ENCODE measurements around the gene CD164L2.

Gene CD164L2

DNA sequence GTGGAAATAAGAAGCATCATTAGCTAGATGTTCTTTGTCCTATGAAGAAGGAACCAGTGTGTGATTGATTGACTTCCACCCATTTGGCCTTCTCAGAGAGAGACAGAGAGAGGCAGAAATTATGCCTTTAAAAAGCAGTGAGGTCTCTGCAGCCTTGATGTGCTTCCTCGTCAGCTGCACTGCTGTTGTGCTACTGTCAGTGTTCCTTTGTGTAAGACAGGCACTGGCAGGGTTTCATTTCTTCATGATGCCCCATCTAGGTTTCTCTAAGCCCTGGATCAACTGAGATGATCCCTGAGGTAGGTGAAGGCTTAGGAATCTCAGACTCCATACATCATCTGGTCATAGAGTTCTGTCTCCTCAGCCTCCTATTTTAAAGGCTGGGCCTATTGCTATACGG, 44.2 kb upstream of the CD164L2 start:
- H3K4me3 ChIP-seq (replicated peaks; ENCODE audit: low read depth, low read length) = no peak overlapping the region
- no peak for DNase-seq (ENCODE audit: extremely low read depth, low read depth)
- TF ChIP-seq, protein P1, sequence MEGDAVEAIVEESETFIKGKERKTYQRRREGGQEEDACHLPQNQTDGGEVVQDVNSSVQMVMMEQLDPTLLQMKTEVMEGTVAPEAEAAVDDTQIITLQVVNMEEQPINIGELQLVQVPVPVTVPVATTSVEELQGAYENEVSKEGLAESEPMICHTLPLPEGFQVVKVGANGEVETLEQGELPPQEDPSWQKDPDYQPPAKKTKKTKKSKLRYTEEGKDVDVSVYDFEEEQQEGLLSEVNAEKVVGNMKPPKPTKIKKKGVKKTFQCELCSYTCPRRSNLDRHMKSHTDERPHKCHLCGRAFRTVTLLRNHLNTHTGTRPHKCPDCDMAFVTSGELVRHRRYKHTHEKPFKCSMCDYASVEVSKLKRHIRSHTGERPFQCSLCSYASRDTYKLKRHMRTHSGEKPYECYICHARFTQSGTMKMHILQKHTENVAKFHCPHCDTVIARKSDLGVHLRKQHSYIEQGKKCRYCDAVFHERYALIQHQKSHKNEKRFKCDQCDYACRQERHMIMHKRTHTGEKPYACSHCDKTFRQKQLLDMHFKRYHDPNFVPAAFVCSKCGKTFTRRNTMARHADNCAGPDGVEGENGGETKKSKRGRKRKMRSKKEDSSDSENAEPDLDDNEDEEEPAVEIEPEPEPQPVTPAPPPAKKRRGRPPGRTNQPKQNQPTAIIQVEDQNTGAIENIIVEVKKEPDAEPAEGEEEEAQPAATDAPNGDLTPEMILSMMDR (IDR thresholded peaks at IDR 0.05; ENCODE audit: low read depth, low read length, missing control alignments) = no peak

DNA sequence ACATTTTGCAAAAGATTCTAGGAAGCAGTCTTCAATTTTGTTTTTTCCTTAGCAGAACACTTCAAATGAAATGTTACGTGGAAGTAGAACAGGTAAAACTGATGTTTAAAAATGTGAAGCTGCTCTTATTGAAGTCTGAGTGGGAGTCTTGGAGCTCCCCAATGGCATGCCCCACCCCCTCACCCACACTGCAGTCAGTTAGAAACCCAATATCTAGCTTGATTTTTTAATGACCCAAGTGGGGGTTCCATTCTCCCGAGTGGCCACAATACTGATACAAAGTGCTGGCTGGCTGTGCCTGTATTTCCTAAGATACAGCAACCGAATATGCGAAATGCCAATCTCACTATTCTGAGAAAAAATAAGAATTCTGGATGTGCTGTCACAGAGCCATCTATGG, 40.6 kb upstream of the CD164L2 start:
- DNase-seq (ENCODE audit: extremely low read depth, low read depth) = no peak
- TF ChIP-seq, protein P1 (IDR thresholded peaks at IDR 0.05; ENCODE audit: low read depth, low read length, missing control alignments) = no peak

DNA sequence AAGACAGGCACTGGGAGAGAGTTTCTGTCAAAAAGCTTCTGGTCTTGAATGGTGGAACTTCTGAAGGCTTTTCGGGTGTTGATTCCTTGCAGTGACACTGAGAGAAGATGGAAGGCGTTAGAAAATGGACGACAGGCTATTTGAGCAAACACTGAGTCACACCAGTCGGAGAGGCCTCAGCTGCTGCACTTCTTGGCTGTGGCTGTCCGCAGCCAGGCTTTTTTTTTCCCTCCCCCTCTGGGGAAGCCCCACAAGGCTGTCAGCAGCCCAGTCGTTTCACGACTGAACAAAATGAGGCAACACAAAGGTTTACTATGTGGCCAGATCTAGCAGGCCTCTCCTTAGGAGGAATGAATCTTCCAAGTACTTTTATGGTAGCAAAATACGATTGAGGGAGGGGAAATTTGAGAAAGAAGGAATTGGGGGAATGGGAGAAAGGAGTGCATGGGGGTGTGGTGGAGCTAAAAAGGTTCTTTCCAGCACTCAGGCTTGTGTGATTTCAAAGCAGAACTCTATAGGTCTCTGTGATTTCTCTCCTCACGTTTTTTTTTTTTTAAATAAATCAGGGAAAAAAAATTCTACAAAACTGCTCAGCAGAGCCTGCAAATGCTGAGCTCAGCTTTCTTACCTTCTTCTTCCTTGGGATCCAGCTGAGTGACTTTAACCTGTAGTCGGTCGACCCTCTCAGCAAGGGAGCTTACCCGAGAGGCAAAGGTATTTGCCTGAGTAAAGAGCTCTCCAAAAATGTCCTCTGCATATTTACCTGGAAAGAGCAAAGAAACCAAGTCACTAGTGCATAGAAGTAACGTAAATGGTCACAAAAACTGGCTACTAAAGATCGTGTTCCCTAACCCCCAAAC, 35.4 kb upstream of the CD164L2 start:
- DNase-seq (ENCODE audit: extremely low read depth, low read depth) = peak; percentile 50
- TF ChIP-seq, protein P1 (IDR thresholded peaks at IDR 0.05; ENCODE audit: low read depth, low read length, missing control alignments) = no peak
- no peak overlapping the region for H3K4me3 ChIP-seq (replicated peaks; ENCODE audit: low read depth, low read length)

More for the DNA sequence above, 40.6 kb upstream of the CD164L2 start:
- no peak overlapping the region for H3K4me3 ChIP-seq (replicated peaks; ENCODE audit: low read depth, low read length)

DNA sequence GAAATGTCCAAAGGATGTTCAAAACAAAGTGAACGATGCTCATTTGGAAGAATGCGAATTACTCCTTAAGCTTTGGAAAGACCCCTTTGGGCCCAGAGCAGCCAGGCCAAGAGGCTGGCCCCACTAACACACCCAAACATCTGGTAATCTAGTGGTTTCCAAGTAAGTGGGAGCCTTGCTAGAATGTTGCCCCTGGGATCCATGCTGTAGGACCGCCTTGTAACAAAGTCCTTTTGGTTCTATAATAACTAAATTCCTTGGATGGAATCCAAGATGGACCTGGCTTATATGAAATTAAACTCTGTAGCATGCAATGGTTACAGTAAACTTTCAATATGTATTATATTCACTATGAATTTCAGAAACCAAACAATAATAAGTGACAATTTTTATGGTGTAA, 34.6 kb upstream of the CD164L2 start:
- TF ChIP-seq, protein P1 (IDR thresholded peaks at IDR 0.05; ENCODE audit: low read depth, low read length, missing control alignments) = no peak
- no peak overlapping the region for H3K4me3 ChIP-seq (replicated peaks; ENCODE audit: low read depth, low read length)
- no peak for DNase-seq (ENCODE audit: extremely low read depth, low read depth)

DNA sequence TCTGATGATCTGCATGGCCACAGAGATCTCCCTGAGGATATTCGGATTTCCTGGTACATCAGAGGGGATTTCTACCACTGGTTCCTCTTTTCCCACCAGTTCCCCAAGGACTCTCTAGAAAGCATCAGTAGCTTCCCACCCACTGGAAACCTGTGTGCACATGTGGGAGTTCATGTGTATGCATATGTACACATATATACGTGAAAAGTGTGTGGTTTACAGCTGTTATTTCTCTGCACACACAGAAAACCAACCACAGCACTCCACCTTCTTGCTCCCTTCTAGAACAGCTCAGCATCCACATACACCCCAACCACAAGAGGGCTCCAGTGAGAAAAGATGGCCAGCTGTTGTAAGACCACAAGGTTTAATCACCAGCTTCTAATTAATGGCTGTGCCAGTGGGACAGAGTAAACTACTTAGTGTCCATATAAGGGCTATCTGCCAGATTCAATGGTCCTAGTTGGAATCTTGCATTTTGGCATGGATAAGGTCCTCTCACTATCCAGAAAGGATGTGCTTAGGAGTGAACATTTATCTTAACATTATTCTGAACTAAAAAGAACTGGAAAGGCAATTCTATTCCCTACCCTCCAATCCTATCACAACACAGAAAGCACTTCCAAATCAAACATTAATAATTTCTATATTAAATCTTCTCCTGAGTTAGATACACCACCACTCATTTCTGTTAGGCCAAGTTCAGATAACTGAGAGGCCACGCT, 33.4 kb upstream of the CD164L2 start:
- no peak for DNase-seq (ENCODE audit: extremely low read depth, low read depth)
- TF ChIP-seq, protein P1 (IDR thresholded peaks at IDR 0.05; ENCODE audit: low read depth, low read length, missing control alignments) = peak; percentile 68
- no peak overlapping the region for H3K4me3 ChIP-seq (replicated peaks; ENCODE audit: low read depth, low read length)

DNA sequence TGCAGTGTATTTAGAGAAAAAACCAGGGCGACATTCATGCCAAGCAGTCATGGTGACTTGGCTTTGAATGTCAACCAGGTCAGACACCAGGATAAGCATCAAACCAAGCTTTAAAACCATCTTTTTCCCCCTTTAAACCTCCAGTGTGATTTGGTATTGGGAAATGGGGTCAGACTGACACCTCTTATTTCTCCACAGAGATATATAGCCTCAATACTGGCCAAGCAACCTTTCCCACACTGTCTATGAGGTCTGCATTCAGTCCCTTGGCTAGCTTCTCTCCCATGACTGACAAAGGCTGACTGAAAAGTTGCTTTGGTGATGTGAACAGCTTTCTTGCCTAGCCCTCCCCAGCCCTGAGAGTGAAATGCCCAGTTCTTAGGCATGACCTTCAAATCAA, 31.0 kb upstream of the CD164L2 start:
- TF ChIP-seq, protein P1 (IDR thresholded peaks at IDR 0.05; ENCODE audit: low read depth, low read length, missing control alignments) = no peak
- no peak overlapping the region for H3K4me3 ChIP-seq (replicated peaks; ENCODE audit: low read depth, low read length)
- DNase-seq (ENCODE audit: extremely low read depth, low read depth) = no peak

Data from HFF-Myc (cell line).